Sciatic nerve (tissue), 2 donors: ENCODE measurements around the gene ZFY. TPM values are rescaled to one million over a fixed set of nuclear protein-coding genes. Genes with fewer than 3 reads are reported as not detected.

Experiments
- ATAC-seq: fragments of 200-7000 bp; cut with Tn5 transposase; one replicate; pipeline ENCODE4 v1.9.1; 2020; ENCODE audit warnings: mild to moderate bottlenecking, moderate library complexity
- DNase-seq: peaks from one replicate; pipeline ENCODE4 v3.0.0-alpha.2; 2020; ENCODE audit warnings: low spot score
- intact Hi-C: fragments of 100-400 bp; cut with DNase I; formaldehyde crosslinking; loops from one replicate; pipeline ENCODE4 v1.14.2; 2022
- total RNA-seq: library from RNA; stranded (reverse); fragmentation: NEBNext Ultra II Directional; extraction: Animal tissue kit (Norgen Biotek cat#: 25700); gene quantifications from one replicate; pipeline ENCODE4 v1.2.1, GENCODE V29; 2021
- donor health status: DM: no; HTN: no; CAD: no.
- donor health status: DM: no; HTN: no; CAD: no.

Gene ZFY
- not detected for total RNA-seq

DNA sequence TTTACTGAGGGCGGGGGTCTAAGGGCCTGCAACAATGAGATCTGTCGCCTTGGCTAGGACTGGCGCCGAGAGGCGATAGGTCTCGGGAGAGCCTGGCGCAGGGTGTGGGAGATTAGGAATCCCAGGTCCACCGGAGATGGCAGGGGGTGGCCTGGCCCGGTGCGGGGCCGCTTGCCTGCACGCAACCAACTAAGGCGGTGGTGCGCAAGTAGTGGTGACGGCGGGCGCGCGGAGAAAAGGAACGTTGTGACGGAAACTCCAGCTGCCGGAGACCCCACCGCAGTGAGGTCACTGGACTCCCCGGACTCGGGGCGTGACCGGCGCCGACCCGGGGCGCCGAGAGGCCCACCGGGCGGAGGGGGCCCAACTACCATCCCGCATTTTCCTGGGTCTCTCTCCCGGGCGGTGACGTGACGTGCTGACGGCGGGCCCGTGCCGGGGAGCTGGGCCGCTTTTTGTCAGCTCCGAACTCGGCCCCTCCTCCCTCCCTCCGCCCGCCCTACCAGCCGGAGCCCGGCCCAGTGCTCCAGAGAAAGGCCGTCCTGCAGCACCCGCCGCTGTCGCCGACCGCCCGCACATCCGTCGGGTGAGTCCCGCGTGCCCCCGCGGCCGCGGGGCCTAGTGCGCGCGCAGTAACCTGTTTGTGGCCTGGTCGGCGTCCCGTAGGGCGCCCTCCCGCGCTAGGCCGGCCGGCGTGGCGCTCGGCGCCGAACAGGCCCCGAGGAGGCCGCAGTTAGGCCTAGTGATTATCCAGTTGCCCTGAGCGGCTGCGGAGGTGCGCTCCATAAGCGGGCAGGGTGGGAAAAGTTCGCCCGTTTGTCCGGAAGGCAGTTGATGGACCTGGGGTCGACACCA, at the start of gene ZFY:
Gene ZFY, plus strand, starts transcription at position 521 of the 855 bp plus-strand sequence. CDS start 18,556 bp downstream, outside the sequence.
- intact Hi-C loops = no loop called here
- no peak for DNase-seq

DNA sequence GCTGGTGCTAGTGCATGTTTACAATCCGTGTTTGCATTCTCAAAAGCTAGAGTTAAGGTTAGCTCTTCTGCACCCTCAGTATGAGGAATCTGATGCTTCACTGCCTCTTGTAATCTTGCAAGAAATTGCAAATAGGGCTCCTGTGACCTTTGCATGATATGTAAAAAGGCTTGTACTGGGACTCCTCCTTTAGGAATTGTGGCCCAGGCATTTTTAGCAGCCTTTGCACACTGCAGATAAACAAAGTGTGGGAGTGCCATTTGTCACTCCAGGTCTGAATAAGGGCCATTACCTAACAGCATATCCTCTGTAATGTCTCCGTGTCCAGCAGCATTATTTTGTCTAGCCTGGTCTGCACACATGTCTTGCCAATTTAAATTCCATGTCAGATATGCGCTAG, 49.3 kb upstream of the ZFY start:
- DNase-seq (no peak), ATAC-seq (no peak)
- intact Hi-C loops = no loop called here

More for the DNA sequence above, at the start of gene ZFY:
- ATAC-seq = no peak

DNA sequence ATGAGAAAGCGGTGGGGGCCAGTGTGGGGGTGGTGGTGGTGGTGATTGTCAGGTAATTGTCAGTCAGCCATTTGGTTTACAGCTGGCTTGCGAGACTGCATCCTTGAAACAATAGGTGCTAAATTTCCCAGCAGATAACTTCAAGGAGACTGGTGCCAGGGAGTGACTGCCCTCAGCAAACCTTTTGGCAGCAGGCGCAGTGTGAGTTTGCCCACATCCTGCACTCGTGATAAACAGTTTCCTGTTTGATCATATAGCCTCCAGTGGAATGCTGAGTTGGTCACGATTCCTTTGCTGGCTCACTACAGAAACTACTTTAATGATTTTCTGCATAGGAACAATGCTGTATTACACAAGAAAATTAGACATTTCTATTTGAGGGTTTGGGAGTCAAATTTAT, 47.8 kb upstream of the ZFY start:
- no peak for ATAC-seq
- no peak for DNase-seq
- intact Hi-C loops = no loop called here

DNA sequence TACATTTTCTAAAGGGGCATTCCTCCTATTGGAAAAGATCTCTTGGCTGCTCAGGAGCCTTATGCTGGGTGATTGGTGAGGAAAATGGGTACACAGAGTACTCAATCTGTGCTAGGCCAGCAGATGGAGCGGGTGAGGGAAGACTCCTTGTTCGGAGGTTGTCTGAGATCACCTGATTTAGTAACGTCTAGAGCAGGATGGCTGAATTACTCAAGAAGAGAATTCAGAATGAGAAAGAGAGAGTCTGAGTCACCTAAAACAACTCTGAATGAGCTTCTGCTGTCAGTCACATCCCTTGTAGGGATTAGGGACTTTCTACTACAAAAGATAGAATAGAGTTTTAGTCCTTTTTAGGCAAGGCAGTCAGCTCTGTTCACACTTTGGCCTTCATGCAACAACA, 47.2 kb upstream of the ZFY start:
- DNase-seq (no peak), ATAC-seq (no peak)
- intact Hi-C loops = no loop called here

DNA sequence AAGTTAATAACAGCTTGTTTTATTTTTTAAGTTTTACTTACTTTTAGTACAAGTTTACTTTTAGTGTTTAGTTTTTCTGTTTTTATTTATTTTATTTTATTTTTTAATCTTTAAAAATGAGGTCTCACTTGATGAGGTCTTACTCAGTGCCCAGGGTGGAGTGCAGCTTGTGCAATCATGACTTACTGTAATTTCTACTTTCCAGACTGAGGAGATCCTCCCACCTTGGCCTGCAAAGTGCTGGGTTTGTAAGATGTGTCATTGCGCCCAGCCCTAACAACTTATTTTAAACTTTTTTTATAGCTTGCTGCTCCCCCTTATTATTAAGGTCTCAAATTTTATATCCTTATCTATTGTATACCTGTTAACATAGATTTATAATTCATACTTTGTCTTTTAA, 41.7 kb upstream of the ZFY start:
- ATAC-seq = no peak
- DNase-seq = no peak
- intact Hi-C loops = no loop called here

DNA sequence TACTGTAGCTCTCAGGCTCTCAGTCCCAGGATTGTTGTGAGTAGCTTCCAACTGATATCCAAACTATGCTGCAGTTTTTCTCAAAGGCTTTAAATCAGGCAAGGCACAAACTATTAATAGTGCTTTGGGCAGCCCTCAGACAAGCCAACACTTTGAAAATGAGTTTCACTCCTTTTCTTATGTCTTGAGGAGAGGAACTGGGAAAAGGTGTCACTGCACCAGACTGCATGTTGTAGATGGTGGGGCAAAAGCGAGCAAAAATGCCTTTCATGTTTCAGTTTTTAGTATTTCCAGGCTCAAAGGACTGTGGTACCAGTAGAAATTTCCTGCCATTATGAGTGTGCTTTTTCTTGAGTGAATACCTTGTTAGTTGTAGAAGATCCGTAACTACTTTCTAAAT, 39.1 kb upstream of the ZFY start:
- intact Hi-C loops = no loop called here
- DNase-seq = no peak
- no peak for ATAC-seq

DNA sequence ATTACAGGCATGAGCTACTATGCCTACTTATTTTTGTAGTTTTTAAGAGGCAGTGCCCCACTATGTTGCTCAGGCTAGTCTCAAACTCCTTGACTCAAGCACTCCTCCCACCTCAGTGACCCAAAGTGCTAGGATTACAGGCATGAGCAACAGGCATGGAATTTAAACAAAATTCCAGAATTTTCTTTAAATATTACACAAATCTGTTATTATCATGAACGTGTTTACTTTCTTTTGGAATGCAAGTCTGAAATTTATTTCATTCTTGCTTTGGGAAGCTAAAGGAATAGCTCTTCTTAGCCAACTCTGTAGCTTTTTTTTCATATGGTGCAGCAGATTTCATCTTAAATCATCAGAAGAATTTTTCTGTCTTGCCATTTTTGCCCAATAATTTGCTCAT, 27.8 kb upstream of the ZFY start:
- no peak for ATAC-seq
- intact Hi-C loops = no loop called here
- DNase-seq = no peak

DNA sequence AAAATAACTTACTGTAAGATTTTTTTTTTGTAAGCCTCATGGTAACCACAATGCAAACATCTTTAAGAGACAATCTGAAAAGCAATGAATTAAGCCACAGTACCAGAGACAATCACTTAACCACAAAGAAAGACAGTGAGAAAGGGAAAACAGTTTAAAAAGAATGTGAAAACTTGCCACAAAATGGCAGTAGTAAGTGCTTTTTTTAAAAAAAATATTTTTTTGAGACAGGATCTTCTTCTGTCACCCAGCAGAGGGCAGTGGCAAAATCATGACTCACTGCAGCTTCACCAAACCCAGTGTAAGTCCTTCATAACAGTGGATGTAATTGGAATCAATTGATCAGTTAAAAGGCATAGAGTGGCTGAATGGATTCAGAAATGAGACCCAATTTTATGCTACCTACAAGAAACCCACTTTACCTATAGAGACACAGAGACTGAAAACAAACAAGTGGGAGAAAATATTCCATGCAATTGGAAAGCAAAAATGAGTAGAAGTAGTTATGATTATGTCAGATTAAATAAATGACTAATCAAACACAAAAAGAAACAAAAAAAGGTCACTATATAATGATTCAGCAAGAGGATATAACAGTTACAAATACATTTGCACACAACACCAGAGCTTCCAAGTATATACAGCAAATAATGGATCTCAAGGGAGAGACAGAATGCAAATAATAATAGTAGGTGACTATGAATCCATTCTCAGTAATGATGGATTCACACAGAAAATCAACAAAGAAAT, 21.9 kb upstream of the ZFY start:
- ATAC-seq = no peak
- no peak for DNase-seq
- intact Hi-C loops = no loop called here

DNA sequence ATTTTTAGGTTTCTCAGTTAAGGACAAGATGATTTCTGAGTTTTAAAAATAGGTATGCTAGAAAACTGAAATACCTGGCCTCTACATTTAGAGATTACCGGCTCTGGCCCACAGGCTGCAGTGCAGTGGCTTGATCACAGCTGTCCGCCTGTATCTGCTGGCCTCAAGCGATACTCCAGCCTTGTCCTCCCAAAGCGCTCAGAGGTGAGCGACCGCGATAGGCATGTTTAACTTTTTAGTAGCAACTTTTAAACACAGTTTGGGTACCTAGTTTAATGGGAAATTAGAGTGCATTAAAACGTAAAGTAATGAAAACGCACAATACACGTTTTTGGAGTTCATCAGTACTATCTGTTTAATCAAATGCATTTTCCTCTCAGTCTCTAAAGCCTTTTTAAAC, 1.1 kb upstream of the ZFY start:
- DNase-seq = no peak
- ATAC-seq = no peak
- intact Hi-C loops = no loop called here

DNA sequence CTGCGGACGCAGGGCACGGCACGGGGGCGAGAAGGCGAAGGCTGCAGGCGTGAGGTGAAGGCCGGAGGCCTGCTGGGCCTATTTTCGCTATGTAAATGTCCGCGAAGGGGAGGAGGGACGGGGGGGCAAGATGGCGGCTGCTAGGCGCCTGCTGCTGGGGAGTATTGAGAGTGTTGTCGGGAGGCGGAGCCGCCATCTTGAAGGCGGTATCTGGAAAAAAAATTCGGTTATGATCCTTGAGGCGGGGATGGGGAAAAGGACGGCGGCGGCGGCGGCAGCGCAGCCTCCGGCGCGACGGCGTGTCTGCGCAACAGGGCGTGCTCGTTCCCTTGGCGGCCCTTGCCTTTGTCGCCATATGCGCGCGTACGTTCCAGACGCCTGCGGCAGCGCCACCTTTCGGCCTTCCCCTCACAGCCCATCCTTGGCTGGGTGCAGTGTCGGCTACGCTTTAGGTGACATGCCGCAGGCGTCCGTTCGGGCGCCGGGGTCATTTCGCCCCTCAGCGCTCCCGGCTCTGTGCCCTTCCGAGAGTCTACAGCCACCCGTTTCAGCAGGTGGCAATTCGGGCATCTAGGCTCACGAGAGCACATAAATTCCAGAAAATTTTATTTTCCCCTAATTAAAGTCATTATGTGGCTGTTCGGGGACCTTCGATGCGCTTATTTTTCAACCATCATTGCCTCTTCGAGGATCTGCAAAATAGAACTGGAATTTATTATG, 695 bp downstream of the ZFY start:
- intact Hi-C loops = no loop called here
- ATAC-seq = no peak
- DNase-seq = no peak

DNA sequence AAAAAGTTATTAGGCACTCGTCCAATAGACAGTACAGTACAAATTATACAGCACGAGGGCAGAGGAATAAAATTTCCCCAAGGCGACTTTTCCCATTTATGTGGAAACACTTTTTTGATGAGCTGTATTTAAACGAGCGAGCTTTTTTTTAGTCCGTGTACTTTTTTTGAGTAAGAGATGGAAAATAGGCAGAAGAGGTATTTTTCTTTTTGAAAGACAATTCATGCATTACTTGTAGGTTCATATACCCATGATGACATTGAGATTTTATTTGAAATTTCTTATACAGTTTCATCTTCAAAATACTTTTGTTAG, 1.2 kb downstream of the ZFY start:
- ATAC-seq (no peak), DNase-seq (no peak)
- intact Hi-C loops = no loop called here

DNA sequence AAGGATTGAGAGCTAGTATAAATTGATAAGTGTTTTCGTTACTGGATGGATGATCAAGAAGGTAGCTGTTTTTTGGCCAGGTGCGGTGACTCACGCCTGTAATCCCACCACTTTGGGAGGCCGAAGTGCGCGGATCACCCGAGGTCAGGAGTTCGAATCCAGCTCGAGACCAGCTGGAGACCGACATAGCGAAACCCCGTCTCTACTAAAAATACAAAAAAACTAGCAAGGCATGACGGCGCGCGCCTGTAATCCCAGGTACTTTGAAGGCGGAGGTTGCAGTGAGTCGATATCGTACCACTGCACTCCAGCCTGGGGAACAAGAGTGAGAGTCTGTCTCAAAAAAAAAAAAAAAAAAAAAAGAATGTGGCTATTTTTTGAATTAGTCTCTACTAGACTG, 2.0 kb downstream of the ZFY start:
- DNase-seq (no peak), ATAC-seq (no peak)
- intact Hi-C loops = no loop called here

DNA sequence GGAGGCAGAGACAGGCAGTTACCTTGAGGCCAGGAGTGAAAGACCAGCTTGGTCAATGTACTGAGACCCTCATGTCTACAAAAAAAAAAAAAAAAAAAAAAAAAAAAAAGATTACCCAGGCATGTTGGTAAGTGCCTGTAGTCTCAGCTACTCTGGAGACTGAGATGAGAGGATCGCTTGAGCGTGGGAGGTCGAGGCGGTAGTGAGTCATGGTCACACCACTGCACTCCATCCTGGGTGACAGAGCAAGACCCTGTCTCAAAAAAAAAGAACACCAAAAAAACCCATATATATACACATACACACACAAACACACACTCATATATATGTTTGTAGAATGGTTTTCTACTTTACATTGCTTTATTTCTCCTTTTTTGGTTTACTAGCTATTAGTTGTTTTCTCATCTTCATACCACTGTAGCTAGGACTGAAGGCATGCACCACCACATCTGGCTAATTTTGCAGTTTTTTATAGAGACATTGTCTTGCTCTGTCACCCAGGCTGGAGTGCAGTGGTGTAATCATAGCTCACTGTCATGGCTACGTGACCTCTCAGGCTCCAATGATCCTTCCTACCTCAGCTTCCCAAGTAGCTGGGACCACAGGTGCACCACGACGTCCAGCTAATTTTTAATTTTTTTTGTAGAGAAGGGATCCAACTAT, 14.5 kb downstream of the ZFY start:
- no peak for ATAC-seq
- DNase-seq = no peak
- intact Hi-C loops = no loop called here

DNA sequence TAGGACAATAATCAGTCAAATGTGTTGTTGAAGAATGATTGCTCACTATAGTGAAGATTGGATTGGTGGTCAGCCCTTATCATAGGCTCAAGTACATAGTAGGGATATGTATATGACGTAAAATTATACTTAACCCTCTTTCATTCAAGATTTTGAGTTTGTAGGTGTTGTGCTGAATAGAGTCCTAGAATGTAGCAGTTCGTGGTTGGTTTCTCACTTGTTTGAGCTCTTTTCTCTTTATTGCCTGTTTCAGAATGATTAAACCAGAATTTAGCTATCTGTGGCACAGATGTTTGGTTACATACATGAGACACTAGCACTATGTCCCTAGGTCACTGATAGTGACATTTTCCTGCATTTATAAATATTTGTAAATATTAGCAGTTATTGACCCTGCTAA, 15.5 kb downstream of the ZFY start:
- no peak for ATAC-seq
- DNase-seq = no peak
- intact Hi-C loops = no loop called here

DNA sequence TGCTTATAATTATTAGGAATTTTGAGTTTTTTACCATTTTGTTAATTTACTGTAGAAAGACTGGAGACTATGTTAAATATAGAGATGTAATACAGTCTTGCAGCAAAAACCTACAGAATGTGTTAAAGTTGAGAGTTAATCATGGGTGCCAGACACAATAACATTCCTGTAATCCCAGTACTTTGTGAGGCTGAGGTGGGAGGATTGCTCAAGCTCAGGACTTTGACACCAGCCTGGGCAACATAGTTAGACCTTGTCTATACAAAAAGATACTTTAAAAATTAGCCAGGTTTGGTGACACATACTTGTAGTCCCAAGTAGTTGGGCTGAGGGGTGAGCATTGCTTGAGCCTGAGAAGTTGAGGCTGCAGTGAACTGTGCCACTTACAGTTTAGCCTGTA, 17.7 kb downstream of the ZFY start:
- DNase-seq (no peak), ATAC-seq (no peak)
- intact Hi-C loops = no loop called here

DNA sequence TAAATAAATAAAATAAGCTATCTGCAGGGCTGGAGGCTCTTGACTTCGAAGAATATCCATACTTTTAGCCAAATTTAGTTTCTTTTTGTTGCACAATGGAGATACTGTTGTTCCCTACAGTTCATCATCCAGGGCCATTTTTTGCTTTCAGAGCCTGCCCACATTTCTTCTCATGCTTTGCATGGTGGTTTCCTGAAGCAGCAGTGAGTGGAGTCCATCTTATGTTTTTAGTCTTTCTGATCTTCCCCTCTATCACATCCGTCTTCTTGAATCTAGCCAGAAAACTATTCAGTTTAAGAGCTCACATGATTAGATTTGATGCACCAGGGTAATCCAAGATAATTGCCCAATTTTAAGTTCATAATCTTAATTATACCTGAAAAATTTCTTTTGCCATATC, 19.6 kb downstream of the ZFY start:
- ATAC-seq = no peak
- intact Hi-C loops = no loop called here
- DNase-seq = no peak

DNA sequence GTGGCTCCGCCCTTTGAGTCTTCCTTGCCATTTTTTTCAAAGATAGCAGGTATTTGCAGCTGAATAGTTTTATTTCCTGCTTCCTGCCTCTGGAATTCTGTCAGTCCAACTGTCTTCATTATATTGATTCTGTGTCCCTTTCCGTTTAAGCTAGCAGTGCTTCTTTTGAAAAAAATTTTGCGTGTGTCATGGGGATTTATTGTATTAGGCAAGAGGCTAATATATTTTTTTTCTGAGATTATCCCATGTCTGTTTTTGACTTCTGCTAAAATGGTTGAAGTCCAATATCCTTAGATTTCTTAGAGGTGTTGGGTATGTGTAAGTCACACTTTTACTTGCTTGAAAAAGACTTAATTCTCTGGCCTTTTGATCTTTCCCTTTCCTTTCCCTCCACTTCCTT, 20.4 kb downstream of the ZFY start:
- intact Hi-C loops = no loop called here
- DNase-seq (no peak), ATAC-seq (no peak)

DNA sequence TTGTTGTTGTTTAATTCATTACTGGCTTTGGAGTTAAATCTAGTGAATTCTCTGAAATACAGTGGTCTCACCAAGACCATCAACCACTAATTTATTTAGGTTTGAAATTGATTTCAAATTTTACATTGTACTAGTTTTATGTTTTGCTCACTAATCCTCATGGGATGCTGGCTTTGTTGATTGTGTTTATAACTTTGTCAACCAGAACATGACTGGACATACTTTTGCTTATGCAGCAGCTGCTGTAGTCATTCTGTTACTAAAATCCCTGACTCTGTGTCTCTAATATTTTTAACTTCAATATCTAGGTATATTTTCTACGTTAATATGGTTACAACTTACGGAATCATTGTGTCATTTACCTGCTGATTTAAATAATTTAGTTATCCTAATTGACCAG, 26.9 kb downstream of the ZFY start:
- DNase-seq = no peak
- ATAC-seq = no peak
- intact Hi-C loops = no loop called here

DNA sequence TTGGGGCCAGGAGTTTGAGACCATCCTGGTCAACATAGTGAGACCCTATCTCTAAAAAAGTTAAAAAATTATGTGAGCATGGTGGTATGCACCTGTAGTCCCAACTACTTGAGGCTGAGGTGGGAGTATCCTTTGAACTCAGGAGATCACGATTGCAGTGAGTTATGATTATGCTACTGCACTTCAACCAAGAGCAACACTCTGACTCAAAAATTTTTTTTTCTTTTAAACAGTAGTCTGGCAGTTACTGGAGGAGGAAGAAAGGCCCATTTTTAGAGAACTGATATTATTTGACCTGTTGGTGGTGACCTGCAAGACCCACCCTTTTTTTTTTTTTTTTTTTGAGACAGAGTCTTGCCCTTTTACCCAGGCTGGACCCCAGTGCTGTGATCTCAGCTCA, 29.6 kb downstream of the ZFY start:
- intact Hi-C loops = no loop called here
- no peak for ATAC-seq
- DNase-seq = no peak

DNA sequence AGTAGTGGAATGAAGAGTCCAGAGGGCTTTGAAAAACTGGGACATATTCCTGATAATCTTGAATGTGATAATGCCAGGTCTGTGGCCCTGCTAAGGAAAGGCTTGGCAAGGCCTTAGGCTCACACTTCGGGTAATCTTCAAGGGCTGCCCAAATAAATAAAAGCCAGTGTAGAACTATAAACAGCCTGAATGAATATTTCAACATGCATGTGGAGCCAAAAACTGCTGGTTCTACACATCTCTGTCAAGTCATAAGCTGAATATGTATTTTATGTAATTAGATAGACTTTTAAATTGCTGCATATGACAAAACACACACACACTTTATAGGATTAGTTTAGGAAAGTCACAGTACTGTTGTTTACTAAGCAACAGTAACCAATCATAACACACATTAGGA, 30.4 kb downstream of the ZFY start:
- no peak for DNase-seq
- intact Hi-C loops = no loop called here
- ATAC-seq = no peak
